ENCODE data around the gene NACA2. TPM values are rescaled to one million over a fixed set of nuclear protein-coding genes. Genes with fewer than 3 reads are reported as not detected.

Gene NACA2
- total and polyA plus RNA-seq, 2 of the 13 experiments (the other 11 are each of a cell fraction or from before 2014, with no cell fraction given) = 0.21 TPM; not detected in 1

GRCh38 chr17:61581611-61582349 lies 9.2 kb downstream of the NACA2 start (continued):
- TF ChIP-seq NR2F2 (IDR thresholded peaks at IDR 0.05; ENCODE audit: borderline replicate concordance, low read depth) (peak; percentile 64), MAFK (conservative IDR thresholded peaks at IDR 0.05 in 1 of 2, IDR thresholded peaks at IDR 0.05 in 1 of 2; ENCODE audit: low read length in 2 of 2) (no peak), NCOR1 (IDR thresholded peaks at IDR 0.05; ENCODE audit: borderline replicate concordance, low read length) (peak; percentile 71; the same call in 1 of the 2 replicates), ASH2L (IDR thresholded peaks at IDR 0.05; ENCODE audit: insufficient read length, low read depth, low read length) (peak; percentile 18), HOMEZ (CRISPR knock-in tag; IDR thresholded peaks at IDR 0.05; ENCODE audit: low read depth) (peak; percentile 60; the same call in 1 of the 2 replicates), TARDBP (CRISPR knock-in tag; IDR thresholded peaks at IDR 0.05) (0 out of 2 replicates have a peak, but pooled peaks have one; percentile 24), SIX1 (CRISPR knock-in tag; IDR thresholded peaks at IDR 0.05; ENCODE audit: borderline replicate concordance) (peak; percentile 41; the same call in 1 of the 2 replicates), SATB2 (CRISPR knock-in tag; IDR thresholded peaks at IDR 0.05) (peak; percentile 58; the same call in 1 of the 2 replicates), HHEX (CRISPR knock-in tag; IDR thresholded peaks at IDR 0.05) (0 out of 2 replicates have a peak, but pooled peaks have one; percentile 33), MAZ (IDR thresholded peaks at IDR 0.05; ENCODE audit: borderline replicate concordance, low read depth, low read length) (no peak), MAZ (CRISPR knock-in tag; IDR thresholded peaks at IDR 0.05; ENCODE audit: low read depth) (no peak), SOX5 (CRISPR knock-in tag; IDR thresholded peaks at IDR 0.05; ENCODE audit: borderline replicate concordance) (peak; percentile 64), ZNF256 (CRISPR knock-in tag; conservative IDR thresholded peaks at IDR 0.05) (no peak), ZFP36 (IDR thresholded peaks at IDR 0.05; ENCODE audit: borderline replicate concordance, low read depth, low read length, partially characterized antibody) (peak; percentile 11), ONECUT2 (CRISPR knock-in tag; IDR thresholded peaks at IDR 0.05) (peak; percentile 93), EP300 (IDR thresholded peaks at IDR 0.05; ENCODE audit: low read depth in 2 of 2, low read length in 2 of 2) (peak in 1 of 2 experiments; percentile 48; a peak in 1 of 4 replicates), EP300 (CRISPR knock-in tag; IDR thresholded peaks at IDR 0.05; ENCODE audit: borderline replicate concordance) (no peak), FOXO4 (CRISPR knock-in tag; conservative IDR thresholded peaks at IDR 0.05) (no peak), PPARG (CRISPR knock-in tag; conservative IDR thresholded peaks at IDR 0.05) (peak; percentile 73), GATA4 (IDR thresholded peaks at IDR 0.05; ENCODE audit: borderline replicate concordance, low read depth) (0 out of 2 replicates have a peak, but pooled peaks have one; percentile 25), FOXJ3 (CRISPR knock-in tag; IDR thresholded peaks at IDR 0.05; ENCODE audit: borderline replicate concordance) (peak; percentile 50; the same call in 1 of the 2 replicates), NFIC (IDR thresholded peaks at IDR 0.05; ENCODE audit: low read length) (peak; percentile 52; the same call in 1 of the 2 replicates), YY1 (IDR thresholded peaks at IDR 0.05; ENCODE audit: insufficient read depth, insufficient replicate concordance, low read depth, low read length) (peak; percentile 20), ZNF614 (CRISPR knock-in tag; IDR thresholded peaks at IDR 0.05; ENCODE audit: borderline replicate concordance) (0 out of 2 replicates have a peak, but pooled peaks have one; percentile 30), RARA (CRISPR knock-in tag; IDR thresholded peaks at IDR 0.05) (peak; percentile 62), SOX6 (IDR thresholded peaks at IDR 0.05) (no peak), SOX6 (CRISPR knock-in tag; IDR thresholded peaks at IDR 0.05) (peak; percentile 76; the same call in 1 of the 2 replicates), HMGA1 (CRISPR knock-in tag; conservative IDR thresholded peaks at IDR 0.05) (no peak), GABPA (IDR thresholded peaks at IDR 0.05; ENCODE audit: low read depth, low read length) (no peak), GABPA (CRISPR knock-in tag; IDR thresholded peaks at IDR 0.05; ENCODE audit: low read depth) (0 out of 2 replicates have a peak, but pooled peaks have one; percentile 8)

Measured in HepG2 (cell line).